ENCODE data around the gene CRISPLD2. TPM values are rescaled to one million over a fixed set of nuclear protein-coding genes. Genes with fewer than 3 reads are reported as not detected.
A peak's percentile ranks its signal among the peaks of the same experiment; 100 is the strongest.

CRISPLD2 gene
- total and polyA plus RNA-seq, 9 of the 15 experiments (the other 6 are each of a cell fraction or from before 2014, with no cell fraction given), result 0.03 to 0.24 (median 0.04) TPM; not detected in 4

DNA sequence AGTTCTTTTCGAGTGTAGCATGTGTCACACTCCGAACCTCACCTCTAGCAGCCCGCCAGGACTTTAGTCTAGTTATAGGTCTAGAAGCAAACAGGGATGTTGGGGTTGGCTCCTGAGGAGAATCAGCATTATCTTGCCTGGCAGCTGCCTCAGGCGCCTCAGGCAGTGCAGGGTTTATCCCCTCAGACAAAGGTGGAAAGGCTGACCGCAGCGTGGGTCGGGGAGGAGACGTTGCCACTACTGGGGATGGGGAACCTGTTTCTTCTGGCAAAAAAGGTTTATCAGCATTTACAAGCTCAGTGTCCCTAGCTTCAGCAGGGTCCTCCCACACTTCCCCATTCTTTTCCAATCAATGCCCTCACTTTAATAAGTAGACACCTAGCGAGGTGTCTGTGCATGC is 40.6 kb downstream of the CRISPLD2 start:
- no peak for ATAC-seq
- Histone ChIP-seq H3K36me3 (ENCODE audit: control insufficient read depth, insufficient read depth, low read length) (no peaks in the 10 kb centered on the region), H3K4me2 (ENCODE audit: insufficient read depth, low read length) (no peak overlapping the region), H3K79me2 (ENCODE audit: control insufficient read depth, insufficient read depth, low read length) (no peaks in the 10 kb centered on the region), H3K4me3 (no peak overlapping the region), H3K27ac (ENCODE audit: extremely low read depth, low read depth, low read length) (no peak overlapping the region), H3K9ac (ENCODE audit: insufficient read depth in 1 of 2, low read depth in 2 of 2, low read length in 2 of 2) (peak overlapping the region in 1 of 2 experiments; percentile 29; a peak in 1 of 4 replicates), H4K20me1 (replicated peaks; ENCODE audit: control insufficient read depth, insufficient read depth, low read length) (0 out of 2 replicates have a peak, but pooled peaks cover 3% of the 10 kb centered on the region), H3K9me1 (ENCODE audit: control insufficient read depth, insufficient read depth, low read length) (no peaks in the 10 kb centered on the region), H3K9me3 (replicated peaks; ENCODE audit: control insufficient read depth, insufficient read depth, low read depth, low read length) (no peaks in the 10 kb centered on the region), H2AFZ (ENCODE audit: low read depth, low read length) (no peak overlapping the region), H3K4me1 (replicated peaks in 1 of 2; ENCODE audit: control insufficient read depth in 2 of 2, insufficient read depth in 2 of 2, low read length in 2 of 2) (no peaks in the 10 kb centered on the region; a peak in 1 of 5 replicates), H3K27me3 (ENCODE audit: control insufficient read depth in 2 of 2, insufficient read depth in 2 of 2, low read length in 2 of 2) (peaks cover 47 to 75% of the 10 kb centered on the region in 2 experiments)
- BruUV-seq (replicated peaks), result no TSS peak
- peak in 1 of 4 experiments; percentile 36 for DNase-seq (ENCODE audit: extremely low read depth in 1 of 4, low spot score in 3 of 4)
- ChIA-PET POLR2A (interaction anchor here (1.2 to 2.3 kb wide), 2 partner anchors 13 to 22 kb away, joined by 4 to 6 read pairs; no protein-coding TSS in a partner anchor), CTCF (ENCODE audit: low intra/inter-chr PET ratio) (no interaction called here)
- intact Hi-C loops (cut with micrococcal nuclease) (no loop called here), in situ Hi-C loops (cut with MboI) (no loop called here)
- TF ChIP-seq KDM5B (IDR thresholded peaks at IDR 0.05; ENCODE audit: insufficient replicate concordance, low read depth, low read length), result no peak
- TF ChIP-seq SPI1 (IDR thresholded peaks at IDR 0.05; ENCODE audit: borderline replicate concordance, low read depth, low read length), result peak; percentile 58; the same call in 1 of the 2 replicates
- TF ChIP-seq CBFA2T3 (IDR thresholded peaks at IDR 0.05), result peak; percentile 49
- no peak for TF ChIP-seq ESRRA (IDR thresholded peaks at IDR 0.05; ENCODE audit: borderline replicate concordance, low read depth)
- TF ChIP-seq TCF3 (CRISPR knock-in tag; IDR thresholded peaks at IDR 0.05), result peak; percentile 73
- TF ChIP-seq CBX3 (IDR thresholded peaks at IDR 0.05; ENCODE audit: borderline replicate concordance in 1 of 2, low read length in 2 of 2), result no peak
- no peak for TF ChIP-seq RBFOX2 (IDR thresholded peaks at IDR 0.05; ENCODE audit: low read depth, low read length)
- 0 out of 2 replicates have a peak, but pooled peaks have one; percentile 25 for TF ChIP-seq CBFA2T2 (conservative IDR thresholded peaks at IDR 0.05)
- TF ChIP-seq NRF1 (conservative IDR thresholded peaks at IDR 0.05 in 1 of 2, IDR thresholded peaks at IDR 0.05 in 1 of 2), result no peak
- TF ChIP-seq, protein P1, sequence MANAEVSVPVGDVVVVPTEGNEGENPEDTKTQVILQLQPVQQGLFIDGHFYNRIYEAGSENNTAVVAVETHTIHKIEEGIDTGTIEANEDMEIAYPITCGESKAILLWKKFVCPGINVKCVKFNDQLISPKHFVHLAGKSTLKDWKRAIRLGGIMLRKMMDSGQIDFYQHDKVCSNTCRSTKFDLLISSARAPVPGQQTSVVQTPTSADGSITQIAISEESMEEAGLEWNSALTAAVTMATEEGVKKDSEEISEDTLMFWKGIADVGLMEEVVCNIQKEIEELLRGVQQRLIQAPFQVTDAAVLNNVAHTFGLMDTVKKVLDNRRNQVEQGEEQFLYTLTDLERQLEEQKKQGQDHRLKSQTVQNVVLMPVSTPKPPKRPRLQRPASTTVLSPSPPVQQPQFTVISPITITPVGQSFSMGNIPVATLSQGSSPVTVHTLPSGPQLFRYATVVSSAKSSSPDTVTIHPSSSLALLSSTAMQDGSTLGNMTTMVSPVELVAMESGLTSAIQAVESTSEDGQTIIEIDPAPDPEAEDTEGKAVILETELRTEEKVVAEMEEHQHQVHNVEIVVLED (CRISPR knock-in tag; IDR thresholded peaks at IDR 0.05), result no peak
- TF ChIP-seq ELF2 (CRISPR knock-in tag; IDR thresholded peaks at IDR 0.05), result 0 out of 2 replicates have a peak, but pooled peaks have one; percentile 29
- TF ChIP-seq HDAC6 (IDR thresholded peaks at IDR 0.05; ENCODE audit: low read depth, low read length), result no peak
- no peak for FAIRE-seq
- under 1% methylated on average over 9 of the region's 9 CpGs for WGBS (ENCODE audit: insufficient coverage, low coverage, missing lambda C conversion rate)
